ENCODE measurements around the gene STK35.

The STK35 gene

DNA sequence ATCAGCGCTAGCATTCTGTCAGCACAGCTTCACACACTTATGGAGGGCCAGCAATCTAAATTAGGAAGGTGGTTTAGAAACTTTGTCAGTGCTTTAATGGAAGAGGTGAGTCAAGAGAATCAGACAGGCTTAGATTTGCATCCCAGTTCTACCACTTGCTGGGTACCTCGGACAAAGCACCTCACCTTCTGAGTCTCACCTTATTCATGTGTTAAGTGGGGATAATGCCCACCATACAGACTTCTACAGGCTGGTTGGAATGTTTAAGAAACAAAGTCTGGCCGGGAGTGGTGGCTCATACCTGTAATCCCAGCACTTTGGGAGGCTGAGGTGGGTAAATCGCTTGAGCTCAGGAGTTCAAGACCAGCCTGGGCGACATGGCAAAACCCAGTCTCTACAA lies 12.2 kb upstream of the STK35 start:
- H3K27ac ChIP-seq = no peak overlapping the region
- TF ChIP-seq, protein P1, sequence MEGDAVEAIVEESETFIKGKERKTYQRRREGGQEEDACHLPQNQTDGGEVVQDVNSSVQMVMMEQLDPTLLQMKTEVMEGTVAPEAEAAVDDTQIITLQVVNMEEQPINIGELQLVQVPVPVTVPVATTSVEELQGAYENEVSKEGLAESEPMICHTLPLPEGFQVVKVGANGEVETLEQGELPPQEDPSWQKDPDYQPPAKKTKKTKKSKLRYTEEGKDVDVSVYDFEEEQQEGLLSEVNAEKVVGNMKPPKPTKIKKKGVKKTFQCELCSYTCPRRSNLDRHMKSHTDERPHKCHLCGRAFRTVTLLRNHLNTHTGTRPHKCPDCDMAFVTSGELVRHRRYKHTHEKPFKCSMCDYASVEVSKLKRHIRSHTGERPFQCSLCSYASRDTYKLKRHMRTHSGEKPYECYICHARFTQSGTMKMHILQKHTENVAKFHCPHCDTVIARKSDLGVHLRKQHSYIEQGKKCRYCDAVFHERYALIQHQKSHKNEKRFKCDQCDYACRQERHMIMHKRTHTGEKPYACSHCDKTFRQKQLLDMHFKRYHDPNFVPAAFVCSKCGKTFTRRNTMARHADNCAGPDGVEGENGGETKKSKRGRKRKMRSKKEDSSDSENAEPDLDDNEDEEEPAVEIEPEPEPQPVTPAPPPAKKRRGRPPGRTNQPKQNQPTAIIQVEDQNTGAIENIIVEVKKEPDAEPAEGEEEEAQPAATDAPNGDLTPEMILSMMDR (IDR thresholded peaks at IDR 0.05) = no peak
- no peak for TF ChIP-seq ZFX (IDR thresholded peaks at IDR 0.05; ENCODE audit: borderline replicate concordance)

DNA sequence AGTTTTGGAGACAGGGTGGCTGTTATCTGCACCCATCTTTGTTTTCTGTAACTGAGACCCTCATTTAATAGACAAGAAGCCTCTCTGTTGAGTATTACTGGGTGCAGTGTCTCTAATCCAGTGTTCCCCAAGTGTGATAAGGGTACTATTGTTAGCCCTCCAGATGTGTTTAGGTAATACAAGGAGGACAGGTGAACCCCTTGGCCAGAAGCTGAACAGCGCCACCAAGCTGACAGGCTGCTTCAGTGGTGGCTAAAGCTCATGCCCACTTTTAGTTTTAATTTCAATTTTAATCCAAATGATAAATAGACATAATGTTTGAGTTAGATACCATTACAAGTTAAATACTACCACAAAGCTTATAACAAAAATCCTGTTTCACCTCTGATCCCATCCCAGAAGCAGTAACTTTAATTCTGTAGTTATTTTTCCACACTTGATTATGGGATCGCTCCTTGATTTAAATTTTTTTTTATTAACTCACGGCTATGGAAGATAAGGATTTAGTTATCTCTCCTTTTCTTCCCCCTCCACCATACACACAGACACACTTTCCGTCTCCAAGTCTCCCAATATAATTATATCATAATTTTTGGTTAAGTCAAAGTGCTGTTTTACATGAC lies 8.4 kb upstream of the STK35 start:
- H3K27ac ChIP-seq = no peak overlapping the region
- TF ChIP-seq, protein P1 (IDR thresholded peaks at IDR 0.05) = peak; percentile 77
- TF ChIP-seq ZFX (IDR thresholded peaks at IDR 0.05; ENCODE audit: borderline replicate concordance) = no peak

DNA sequence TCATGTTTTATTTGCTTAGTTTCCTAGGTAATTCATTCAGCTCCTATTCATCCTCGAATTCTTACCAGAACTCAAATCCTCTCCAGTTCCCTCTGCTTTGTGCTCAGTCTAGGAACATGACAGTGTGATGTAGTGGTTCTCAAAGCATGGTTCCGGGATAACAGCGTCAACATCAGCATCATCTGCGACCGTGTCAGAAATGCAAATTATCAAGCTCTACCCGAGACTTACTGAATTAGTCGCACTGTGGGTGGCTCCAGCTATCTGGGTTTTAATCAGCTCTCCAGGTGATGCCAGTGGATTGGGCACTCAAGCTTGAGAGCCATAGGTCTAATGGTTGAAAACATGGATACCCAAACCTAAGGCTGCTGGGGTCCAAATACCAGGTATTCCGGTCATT lies 7.7 kb upstream of the STK35 start:
- no peak overlapping the region for H3K27ac ChIP-seq
- TF ChIP-seq, protein P1 (IDR thresholded peaks at IDR 0.05) = no peak
- no peak for TF ChIP-seq ZFX (IDR thresholded peaks at IDR 0.05; ENCODE audit: borderline replicate concordance)

DNA sequence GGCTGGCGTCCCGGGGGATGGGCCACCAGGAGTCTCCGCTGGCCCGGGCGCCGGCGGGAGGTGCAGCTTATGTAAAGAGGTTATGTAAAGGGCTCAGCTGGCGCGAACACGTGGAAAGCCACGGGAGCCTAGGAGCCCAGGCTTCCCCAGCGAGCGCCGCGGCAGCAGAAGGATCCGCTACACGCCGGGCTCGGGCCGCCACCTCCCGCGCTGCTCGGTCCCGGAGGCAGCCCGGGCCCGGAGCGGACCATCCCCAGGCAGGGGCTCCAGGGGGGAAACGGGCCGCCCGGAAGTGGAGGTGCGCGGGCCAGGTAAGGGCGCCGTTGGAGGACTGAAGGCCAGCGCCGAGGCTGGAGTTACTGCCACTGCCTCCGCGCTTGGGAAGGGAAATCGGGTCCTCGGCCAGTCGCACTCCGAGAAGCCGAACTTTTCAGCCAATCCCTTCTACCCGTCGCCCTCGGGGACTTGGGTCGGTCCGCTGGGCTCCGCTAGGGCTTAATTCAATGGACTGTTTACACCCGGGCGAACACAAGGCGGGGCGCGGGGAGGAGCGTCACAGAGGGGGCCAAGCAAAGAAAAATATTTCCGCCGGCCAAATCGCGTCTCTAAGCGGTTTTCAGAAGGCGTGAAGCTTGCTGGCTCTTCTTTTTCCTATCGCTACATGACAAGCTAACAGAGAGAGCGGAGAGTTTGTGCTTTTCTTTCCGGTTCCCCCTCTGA lies 398 bp downstream of the STK35 start:
- TF ChIP-seq ZFX (IDR thresholded peaks at IDR 0.05; ENCODE audit: borderline replicate concordance) = no peak
- H3K27ac ChIP-seq = peak overlapping the region; percentile 97

DNA sequence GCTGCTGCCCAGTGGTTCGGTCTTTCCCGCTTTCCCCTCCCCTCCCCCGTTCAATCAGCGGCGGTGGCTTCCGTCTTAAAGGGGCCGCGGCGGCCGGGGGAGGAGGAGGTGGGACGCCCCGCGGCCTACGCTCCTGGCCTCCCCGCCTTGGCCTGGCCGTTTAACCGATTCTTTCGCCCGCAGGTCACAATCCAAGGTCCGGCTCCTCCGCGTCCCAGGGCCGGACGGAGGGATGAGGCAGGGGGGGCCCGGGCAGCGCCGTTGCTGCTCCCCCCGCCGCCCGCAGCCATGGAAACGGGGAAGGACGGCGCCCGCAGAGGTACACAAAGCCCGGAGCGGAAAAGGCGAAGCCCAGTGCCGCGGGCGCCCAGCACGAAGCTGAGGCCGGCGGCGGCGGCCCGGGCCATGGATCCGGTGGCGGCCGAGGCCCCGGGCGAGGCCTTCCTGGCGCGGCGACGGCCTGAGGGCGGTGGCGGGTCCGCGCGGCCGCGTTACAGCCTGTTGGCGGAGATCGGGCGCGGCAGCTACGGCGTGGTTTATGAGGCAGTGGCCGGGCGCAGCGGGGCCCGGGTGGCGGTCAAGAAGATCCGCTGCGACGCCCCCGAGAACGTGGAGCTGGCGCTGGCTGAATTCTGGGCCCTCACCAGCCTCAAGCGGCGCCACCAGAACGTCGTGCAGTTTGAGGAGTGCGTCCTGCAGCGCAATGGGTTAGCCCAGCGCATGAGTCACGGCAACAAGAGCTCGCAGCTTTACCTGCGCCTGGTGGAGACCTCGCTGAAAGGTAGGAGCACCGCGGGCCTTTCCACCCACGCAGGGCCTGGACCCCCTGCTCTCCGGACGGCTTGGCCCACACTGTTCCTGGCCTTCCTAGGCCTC lies 1.2 kb downstream of the STK35 start:
- no peak for TF ChIP-seq ZFX (IDR thresholded peaks at IDR 0.05; ENCODE audit: borderline replicate concordance)
- TF ChIP-seq, protein P1 (IDR thresholded peaks at IDR 0.05) = no peak
- peak overlapping the region; percentile 97 for H3K27ac ChIP-seq

DNA sequence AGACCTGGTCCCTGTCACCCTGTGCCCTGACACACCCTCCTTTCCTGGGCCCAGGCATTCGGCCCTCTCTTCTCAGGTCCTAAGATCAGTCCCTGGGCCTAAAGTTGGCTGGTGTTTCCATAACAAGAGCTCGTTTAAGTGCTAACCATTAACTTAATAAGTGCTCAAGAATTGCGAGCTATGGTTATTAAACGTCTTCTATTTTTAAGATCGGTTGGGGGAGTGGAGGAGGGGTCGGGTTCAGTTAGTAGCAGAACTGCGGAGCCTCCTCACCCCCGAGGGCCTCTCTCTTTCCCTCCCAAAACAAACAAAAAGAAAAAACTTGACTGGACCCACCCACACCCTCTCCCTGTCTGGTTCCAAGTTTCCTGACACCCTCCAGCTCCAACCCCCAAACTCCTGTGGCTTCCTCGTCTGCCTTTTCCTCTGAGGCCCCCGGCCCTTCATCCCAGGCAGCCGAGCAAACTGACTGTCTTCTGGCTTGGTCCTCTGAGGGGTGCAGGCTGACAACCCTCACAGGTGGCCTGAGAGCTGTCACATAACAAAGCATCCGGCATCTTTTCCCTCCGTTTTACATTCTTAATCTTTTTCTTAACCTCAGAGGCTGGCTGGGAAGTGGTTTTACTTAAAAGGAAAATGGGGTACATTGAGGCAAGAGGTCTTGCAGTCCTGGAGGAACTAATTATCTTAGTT lies 2.0 kb downstream of the STK35 start:
- peak overlapping the region; percentile 97 for H3K27ac ChIP-seq
- TF ChIP-seq ZFX (IDR thresholded peaks at IDR 0.05; ENCODE audit: borderline replicate concordance) = no peak
- TF ChIP-seq, protein P1 (IDR thresholded peaks at IDR 0.05) = no peak

DNA sequence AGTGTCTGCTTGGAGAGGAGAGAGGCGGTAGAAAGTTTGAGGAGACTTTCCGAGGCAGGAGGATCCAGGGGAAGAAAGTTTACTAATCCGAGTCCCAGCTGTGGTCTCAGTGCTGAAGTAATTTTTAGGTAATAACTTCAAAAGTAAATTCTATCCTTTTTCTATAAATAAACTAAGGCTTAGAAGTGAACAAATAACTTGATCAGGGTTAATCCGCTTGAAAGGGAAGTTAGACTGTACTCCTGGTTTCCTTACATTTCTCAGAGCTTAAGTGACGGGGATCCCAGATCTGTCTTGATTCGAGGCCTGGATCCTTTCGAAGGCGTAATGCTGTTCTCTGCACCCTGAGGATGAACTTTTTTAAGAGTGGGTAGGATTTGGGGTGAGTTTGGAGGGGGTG lies 2.6 kb downstream of the STK35 start:
- TF ChIP-seq ZFX (IDR thresholded peaks at IDR 0.05; ENCODE audit: borderline replicate concordance) = no peak
- TF ChIP-seq, protein P1 (IDR thresholded peaks at IDR 0.05) = no peak
- 0 out of 2 replicates have a peak overlapping the region, but pooled peaks have one; percentile 97 for H3K27ac ChIP-seq
